ENCODE measurements around the gene ANKFN1. TPM values are rescaled to one million over a fixed set of nuclear protein-coding genes. Genes with fewer than 3 reads are reported as not detected.
A peak's percentile ranks its signal among the peaks of the same experiment; 100 is the strongest.
"Not testable (repeated sequence)": the region's sequence is repeated elsewhere in the genome, so short reads cannot be mapped to it uniquely, and the experiment has no call there.

Gene ANKFN1
- total RNA-seq, 2 donors from 2014 or later = 0.21 TPM; not detected in 1

DNA sequence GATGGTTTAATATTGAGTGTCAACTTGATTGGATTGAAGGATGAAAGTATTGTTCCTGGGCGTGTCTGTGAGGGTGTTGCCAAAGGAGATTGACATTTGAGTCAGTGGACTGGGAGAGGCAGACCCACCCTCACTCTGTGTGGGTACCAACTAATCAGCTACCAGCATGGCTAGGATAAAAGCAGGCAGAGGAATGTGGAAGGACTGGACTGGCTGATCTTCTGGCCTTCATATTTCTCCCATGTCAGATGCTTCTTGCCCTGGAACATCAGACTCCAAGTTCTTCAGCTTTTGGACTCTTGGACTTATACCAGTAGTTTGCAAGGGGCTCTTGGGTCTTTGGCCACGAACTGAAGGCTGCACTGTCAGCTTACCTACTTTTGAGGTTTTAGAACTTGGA is 259.1 kb downstream of the ANKFN1 start:
- intact Hi-C loops (cut with DNase I); ATAC-seq; DNase-seq: not testable (repeated sequence)

- intact Hi-C loops (cut with DNase I) = no loop called here
- DNase-seq (no peak), ATAC-seq (no peak)
These were observed 263.5 kb downstream of the ANKFN1 start for GRCh38 chr17:56416682-56417351.

DNA sequence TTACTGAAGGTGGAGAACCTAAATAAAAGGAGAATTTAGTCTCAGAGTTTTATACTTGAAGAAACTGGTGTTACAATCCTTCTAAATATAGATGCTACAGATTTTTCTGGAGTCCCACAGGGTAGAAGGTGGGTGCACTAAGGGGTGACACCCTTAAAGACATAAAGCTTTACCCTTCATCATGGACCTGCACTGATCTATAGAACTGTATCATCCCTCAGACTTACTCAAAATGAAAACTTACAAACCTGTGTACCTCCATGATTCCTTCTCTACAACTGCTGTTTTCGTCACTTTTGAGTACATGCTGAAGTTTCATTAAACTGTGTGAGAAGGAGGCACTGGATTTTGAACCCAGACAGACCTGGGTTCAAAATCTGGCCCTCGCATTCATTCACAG is 270.7 kb downstream of the ANKFN1 start:
- ATAC-seq (no peak), DNase-seq (no peak)
- intact Hi-C loops (cut with DNase I) = no loop called here

DNA sequence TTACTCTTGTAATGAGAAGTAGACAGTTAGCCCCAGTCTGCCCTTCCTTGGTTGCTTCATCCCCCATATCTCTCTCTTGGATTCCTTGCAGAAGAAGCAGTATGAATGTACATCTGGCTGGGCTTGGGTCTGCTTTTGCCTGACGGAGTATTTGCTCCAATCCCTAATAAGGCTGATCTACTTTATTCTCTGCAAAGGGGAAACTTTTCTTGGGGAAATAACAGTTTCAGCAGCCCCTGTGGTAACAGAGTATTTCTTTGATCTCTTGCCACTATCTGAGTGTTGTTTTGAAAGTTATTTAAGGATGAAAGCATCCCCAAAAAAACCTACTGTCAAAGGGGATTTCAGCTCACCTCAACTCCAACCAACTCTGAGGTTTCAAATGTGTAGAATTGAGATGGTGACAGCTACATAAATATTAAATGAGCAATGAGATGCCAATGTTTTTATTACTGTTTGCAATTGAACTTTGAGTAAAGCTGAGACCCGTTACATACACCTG is 271.3 kb downstream of the ANKFN1 start:
- DNase-seq (no peak), ATAC-seq (no peak)
- intact Hi-C loops (cut with DNase I) = no loop called here

- ATAC-seq (no peak), DNase-seq (no peak)
- intact Hi-C loops (cut with DNase I) = no loop called here
These were observed 272.2 kb downstream of the ANKFN1 start for GRCh38 chr17:56425483-56425882.

GRCh38 chr17:56426901-56427300 is 273.6 kb downstream of the ANKFN1 start:
- intact Hi-C loops (cut with DNase I) = no loop called here
- ATAC-seq = no peak
- no peak for DNase-seq

DNA sequence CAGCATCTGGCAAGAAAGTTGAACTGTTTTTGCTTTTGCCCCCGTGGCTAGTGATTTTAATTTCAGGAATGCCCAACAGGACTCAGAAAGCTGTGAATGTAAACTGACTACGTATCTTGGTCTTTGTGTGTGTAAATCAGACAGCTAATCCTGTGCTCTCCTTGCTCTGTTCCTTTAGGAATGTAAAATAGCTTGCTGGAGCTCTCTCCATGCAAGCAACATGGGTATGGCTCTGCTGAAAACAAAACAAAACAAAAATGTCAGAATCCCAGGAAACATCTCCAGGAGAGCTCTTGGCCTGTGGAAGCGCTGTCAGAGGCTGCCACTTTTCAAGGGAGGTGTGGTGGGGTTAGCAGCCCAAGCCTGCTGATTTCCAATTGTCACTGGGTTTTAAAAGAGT is 278.5 kb downstream of the ANKFN1 start:
- ATAC-seq = no peak
- no peak for DNase-seq
- intact Hi-C loops (cut with DNase I) = loop anchor here in 1 of 2 donors (10.0 kb wide), 1 partner anchor 57 kb away; no protein-coding TSS in a partner anchor

DNA sequence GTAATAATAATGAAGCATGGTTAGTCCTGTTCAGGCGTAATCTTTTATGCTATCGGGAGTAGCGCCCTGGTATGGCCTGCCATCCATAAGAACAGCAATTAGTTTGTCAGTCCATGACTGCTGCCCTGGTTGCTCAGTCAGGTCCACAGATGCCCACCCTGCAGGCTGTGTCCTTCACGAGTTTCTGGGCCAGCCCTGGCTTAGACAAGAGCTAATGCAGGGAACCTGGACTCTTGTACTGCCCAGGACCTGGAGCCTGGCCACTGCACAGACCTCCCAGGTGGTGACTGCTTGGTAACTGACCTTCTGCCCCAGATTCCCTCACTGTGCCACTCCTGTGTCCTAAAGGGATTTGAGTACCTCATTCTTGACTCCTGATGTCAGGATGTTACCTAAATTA is 279.2 kb downstream of the ANKFN1 start:
- DNase-seq (no peak), ATAC-seq (no peak)
- intact Hi-C loops (cut with DNase I) = loop anchor here in 1 of 2 donors (10.0 kb wide), 1 partner anchor 58 kb away; no protein-coding TSS in a partner anchor

- DNase-seq (no peak), ATAC-seq (no peak)
- intact Hi-C loops (cut with DNase I) = loop anchor here in 1 of 2 donors (10.0 kb wide), 1 partner anchor 60 kb away; no protein-coding TSS in a partner anchor
These were observed 281.3 kb downstream of the ANKFN1 start for GRCh38 chr17:56434610-56435009.

DNA sequence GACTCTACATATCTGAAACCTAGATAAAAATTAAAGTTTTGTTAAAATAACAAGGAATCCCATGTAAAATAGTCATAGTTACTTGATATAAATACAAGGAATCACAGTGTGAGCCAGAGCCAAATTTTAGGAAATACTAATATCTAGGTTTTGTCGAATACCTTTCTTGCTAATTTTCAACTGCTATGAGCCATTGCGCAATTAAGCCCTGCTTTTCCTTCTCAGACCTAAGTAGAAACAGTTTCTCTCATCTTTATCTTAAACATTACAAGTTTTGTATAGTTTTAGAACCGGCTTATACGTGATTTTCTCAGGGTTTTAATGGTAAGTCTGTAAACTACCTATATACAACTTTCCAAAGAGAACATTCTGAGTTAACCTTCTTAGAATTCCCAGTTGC is 282.9 kb downstream of the ANKFN1 start:
- intact Hi-C loops (cut with DNase I) = loop anchor here in 1 of 2 donors (10.0 kb wide), 1 partner anchor 61 kb away; no protein-coding TSS in a partner anchor
- no peak for ATAC-seq
- no peak for DNase-seq

DNA sequence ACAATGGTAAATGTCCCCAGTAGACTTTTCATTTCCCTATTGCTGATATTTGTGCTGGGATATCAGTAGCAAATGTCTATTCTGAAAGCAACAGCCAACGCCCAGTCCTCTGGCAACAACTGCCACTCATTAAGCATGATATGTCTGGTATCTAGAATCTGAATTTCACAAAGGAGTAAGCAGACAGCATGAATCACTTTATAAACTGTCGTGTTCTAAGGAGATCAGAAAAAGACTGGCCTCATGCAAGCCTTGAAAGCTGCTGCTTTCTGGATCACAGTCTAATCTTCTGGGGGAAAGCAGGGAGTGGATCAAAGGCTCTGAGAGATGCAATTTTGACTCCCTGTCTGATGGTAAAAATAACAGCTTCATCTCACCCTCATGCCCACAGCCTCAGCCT is 287.1 kb downstream of the ANKFN1 start:
- intact Hi-C loops (cut with DNase I) = no loop called here
- no peak for ATAC-seq
- no peak for DNase-seq

GRCh38 chr17:56441308-56441707 is 288.0 kb downstream of the ANKFN1 start:
- intact Hi-C loops (cut with DNase I) = no loop called here
- ATAC-seq (no peak), DNase-seq (peak; percentile 19)

GRCh38 chr17:56445692-56446411 is 292.6 kb downstream of the ANKFN1 start:
- intact Hi-C loops (cut with DNase I) = no loop called here

GRCh38 chr17:56447171-56447570 is 293.9 kb downstream of the ANKFN1 start:
- no peak for ATAC-seq
- intact Hi-C loops (cut with DNase I) = no loop called here

More at GRCh38 chr17:56445692-56446411, 292.6 kb downstream of the ANKFN1 start:
- ATAC-seq = no peak
- no peak for DNase-seq

GRCh38 chr17:56448371-56448770 is 295.1 kb downstream of the ANKFN1 start:
- ATAC-seq = no peak
- intact Hi-C loops (cut with DNase I) = no loop called here
- no peak for DNase-seq

More at GRCh38 chr17:56447171-56447570, 293.9 kb downstream of the ANKFN1 start:
- DNase-seq = no peak

DNA sequence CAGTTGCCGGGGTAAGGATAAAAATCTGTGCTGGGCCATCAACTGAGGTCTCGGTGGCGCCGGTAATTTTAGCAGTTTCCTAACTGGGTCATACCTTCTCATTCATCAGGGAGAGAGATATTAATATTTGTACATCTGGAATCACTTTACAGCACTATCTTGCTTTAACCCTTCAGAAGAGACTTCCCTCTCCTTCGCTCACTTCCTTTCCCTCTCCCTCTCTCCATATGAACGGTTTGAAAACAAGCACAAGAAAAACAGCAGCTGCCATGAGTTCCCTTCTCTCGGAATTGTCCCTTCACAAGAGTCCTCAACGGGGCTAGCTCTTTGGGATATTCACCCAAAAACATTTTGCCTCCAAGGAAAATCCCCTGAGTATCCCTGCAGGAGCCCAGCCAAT is 295.9 kb downstream of the ANKFN1 start:
- DNase-seq = no peak
- no peak for ATAC-seq
- intact Hi-C loops (cut with DNase I) = no loop called here

GRCh38 chr17:56451629-56452028 is 298.4 kb downstream of the ANKFN1 start:
- ATAC-seq (no peak), DNase-seq (no peak)
- intact Hi-C loops (cut with DNase I) = no loop called here

- intact Hi-C loops (cut with DNase I) = no loop called here
- ATAC-seq (no peak), DNase-seq (no peak)
These were observed 299.2 kb downstream of the ANKFN1 start for GRCh38 chr17:56452461-56452860.

- DNase-seq (no peak), ATAC-seq (no peak)
- intact Hi-C loops (cut with DNase I) = no loop called here
These were observed 304.2 kb downstream of the ANKFN1 start for GRCh38 chr17:56457501-56457900.

GRCh38 chr17:56465886-56466285 is 312.6 kb downstream of the ANKFN1 start:
- intact Hi-C loops (cut with DNase I) = no loop called here
- ATAC-seq (no peak), DNase-seq (no peak)
